GM12878 (cell line): Measurements from ENCODE around the gene DUXB. TPM values are rescaled to one million over a fixed set of nuclear protein-coding genes. Genes with fewer than 3 reads are reported as not detected.

Experiments
- ATAC-seq: fragments of 200-7000 bp; cut with Tn5 transposase; 3 replicates; pipeline ENCODE4 v1.9.1; 2020; ENCODE audit warnings: mild to moderate bottlenecking, moderate library complexity
- BruUV-seq: library from RNA; stranded (reverse); fragments of 400-500 nt; replicated peaks from 2 replicates; lab custom pipeline; 2021; lab: Mats Ljungman, UMichigan
- CTCF ChIA-PET: fragments of 300-600 bp; sonication (Branson Sonifier 250); formaldehyde crosslinking; extraction: SDS; loops from one replicate; lab custom pipeline; 2021; ENCODE audit warnings: inconsistent platforms; lab: Yijun Ruan, JAX
- POLR2A ChIA-PET: fragments of 350-600 bp; formaldehyde crosslinking; extraction: SDS; loops from one replicate; lab custom pipeline; 2021; ENCODE audit warnings: inconsistent platforms; lab: Charles Lee
- RAD21 ChIA-PET: fragments of 300-600 bp; sonication (Branson Sonifier 250); formaldehyde crosslinking; loops from one replicate; lab custom pipeline; 2023; ENCODE audit warnings: antibody characterized with exemption; ENCODE audit not compliant: unreplicated experiment; lab: Charles Lee
- SMC1A ChIA-PET: fragments of 300-600 bp; sonication (Branson Sonifier 250); formaldehyde crosslinking; loops from one replicate; lab custom pipeline; 2023; ENCODE audit not compliant: unreplicated experiment, uncharacterized antibody; lab: Charles Lee
- DNase-seq: peaks from one replicate; pipeline ENCODE4 v3.0.0-alpha.2; 2011; ENCODE audit warnings: low read depth, low spot score
- FAIRE-seq: peaks from 3 replicates; lab custom pipeline; 2011; peaks lifted over from hg19 to GRCh38; lab: Jason Lieb, UNC
- H2AFZ ChIP-seq: 2 replicates; pipeline ENCODE4 v1.6.0; 2011; ENCODE audit warnings: low read depth, low read length, control low read depth; ENCODE audit not compliant: control insufficient read depth
- H3K27ac ChIP-seq: 2 replicates; pipeline ENCODE4 v1.5.1; 2011; ENCODE audit warnings: control low read depth; ENCODE audit not compliant: control insufficient read depth, insufficient read depth
- H3K27me3 ChIP-seq, 2 experiments: replicated peaks in 1 of 2; 2 replicates each; pipeline versions ENCODE4 v1.6.0 to v1.6.1; 2011; ENCODE audit warnings: low read length in 1 of 2; ENCODE audit not compliant: control insufficient read depth in 2 of 2, insufficient read depth in 2 of 2
- H3K36me3 ChIP-seq, 2 experiments: 2 replicates each; pipeline ENCODE4 v1.5.1; 2011; ENCODE audit warnings: low read length in 1 of 2; ENCODE audit not compliant: control insufficient read depth in 2 of 2, insufficient read depth in 2 of 2
- H3K4me1 ChIP-seq: 2 replicates; pipeline ENCODE4 v1.6.1; 2011; ENCODE audit warnings: mild to moderate bottlenecking, low read length, moderate library complexity, mixed read lengths; ENCODE audit not compliant: control insufficient read depth, insufficient read depth
- H3K4me2 ChIP-seq: 2 replicates; pipeline ENCODE4 v1.6.0; 2011; ENCODE audit warnings: control low read depth; ENCODE audit not compliant: control insufficient read depth, insufficient read depth
- H3K4me3 ChIP-seq: fragments of 200-600 bp; sonication (generic); 2 replicates; pipeline ENCODE4 v1.5.1; 2016
- H3K79me2 ChIP-seq: 2 replicates; pipeline ENCODE4 v1.6.0; 2011; ENCODE audit warnings: low read length; ENCODE audit not compliant: control insufficient read depth, insufficient read depth
- H3K9ac ChIP-seq: 2 replicates; pipeline ENCODE4 v1.8.0; 2011; ENCODE audit warnings: low read length, control low read depth, mixed read lengths; ENCODE audit not compliant: control insufficient read depth, insufficient read depth
- H3K9me3 ChIP-seq: replicated peaks from 3 replicates; pipeline ENCODE4 v1.5.1; 2011; ENCODE audit warnings: mild to moderate bottlenecking, low read length; ENCODE audit not compliant: control insufficient read depth, insufficient read depth
- H4K20me1 ChIP-seq: 2 replicates; pipeline ENCODE4 v1.6.0; 2011; ENCODE audit not compliant: control insufficient read depth, insufficient read depth
- CTCF ChIP-seq, 3 experiments: IDR thresholded peaks in 2 of 3; conservative IDR thresholded peaks in 1 of 3; 2 replicates each; pipeline ENCODE4 v1.5.1; 2011; ENCODE audit warnings: low read depth in 3 of 3, low read length in 3 of 3, mild to moderate bottlenecking in 3 of 3, control low read depth in 2 of 3, moderate library complexity in 2 of 3, inconsistent platforms in 1 of 3, mixed read lengths in 1 of 3; ENCODE audit not compliant: control insufficient read depth in 2 of 3, insufficient read depth in 1 of 3; ENCODE audit errors: extremely low read depth in 1 of 3
- ELK1 ChIP-seq: IDR thresholded peaks from 2 replicates; pipeline ENCODE4 v1.6.1; 2012; ENCODE audit warnings: low read depth, low read length, improper control_type of control experiment
- RAD21 ChIP-seq: IDR thresholded peaks from 2 replicates; pipeline ENCODE4 v1.6.1; 2011; ENCODE audit warnings: mild to moderate bottlenecking, low read depth, low read length, moderate library complexity; ENCODE audit not compliant: insufficient read depth
- WGBS: methylation state at CpG from one replicate; pipeline ENCODE4 v1.1.6; 2016; ENCODE audit warnings: low lambda C conversion rate; ENCODE audit not compliant: insufficient replicate concordance, insufficient coverage; ENCODE audit errors: missing lambda C conversion rate; 5-methylcytosine and 5-hydroxymethylcytosine counted together
- in situ Hi-C: fragments of 300-500 bp; cut with MboI; formaldehyde crosslinking; loops from 9 replicates; pipeline ENCODE4 v1.14.3; 2018; ENCODE audit warnings: mixed read lengths
- intact Hi-C: fragments of 100-400 bp; cut with micrococcal nuclease; formaldehyde crosslinking; loops from one replicate; pipeline ENCODE4 v1.14.2; 2022; ENCODE audit not compliant: unreplicated experiment
- polyA plus RNA-seq, 11 experiments: library from polyadenylated mRNA; depleted of rRNA in 4 of 11; unstranded in 6 of 11; stranded (reverse) in 5 of 11; fragments of >200 nt; fragmentation: Nextera tagmentation in 4 of 11; fragmentation: Illumina TruSeq in 1 of 11; extraction: Ambion mirVana in 4 of 11; extraction: Trizol in 1 of 11; gene quantifications; 1 replicate in 1 of 11; 2 replicates in 10 of 11; pipeline versions ENCODE4 v1.2.1 to v1.2.3, GENCODE V29; 2011 to 2016; ENCODE audit warnings: inconsistent platforms in 2 of 11, missing spikeins in 2 of 11, low read depth in 1 of 11
- total RNA-seq, 4 experiments: library from RNA; depleted of rRNA in 3 of 4; stranded (reverse); fragments of >200 nt in 3 of 4; fragmentation: Illumina TruSeq in 1 of 4; extraction: Trizol in 1 of 4; gene quantifications; 2 replicates each; pipeline versions ENCODE4 v1.2.1 to v1.2.3, GENCODE V29; 2013 to 2021

The DUXB gene
- total and polyA plus RNA-seq, 10 of the 15 experiments (the other 5 are each of a cell fraction or from before 2014, with no cell fraction given) = 0.05 TPM; not detected in 9

GRCh38 chr16:75695708-75696107 lies 5.6 kb downstream of the DUXB start:
- H3K79me2 ChIP-seq = no peaks in the 10 kb centered on the region
- no peaks in the 10 kb centered on the region for H3K27me3 ChIP-seq
- BruUV-seq = no TSS peak
- POLR2A ChIA-PET = no interaction called here
- intact Hi-C loops (no loop called here), in situ Hi-C loops (no loop called here)
- H3K4me2 ChIP-seq = no peak overlapping the region
- no peaks in the 10 kb centered on the region for H3K36me3 ChIP-seq
- FAIRE-seq (no peak), DNase-seq (no peak), ATAC-seq (no peak)
- RAD21 ChIA-PET = interaction anchor here (1.1 kb wide), 1 partner anchor 40 kb away, joined by 3 read pairs; no protein-coding TSS in a partner anchor
- 46% methylated on average over 6 of the region's 6 CpGs for WGBS
- H3K9me3 ChIP-seq = no peaks in the 10 kb centered on the region
- H4K20me1 ChIP-seq = no peaks in the 10 kb centered on the region
- no peaks in the 10 kb centered on the region for H3K4me1 ChIP-seq
- no peak overlapping the region for H3K9ac ChIP-seq
- TF ChIP-seq CTCF (IDR thresholded peaks at IDR 0.05 in 2 of 3, conservative IDR thresholded peaks at IDR 0.05 in 1 of 3; ENCODE audit: control insufficient read depth in 2 of 3, extremely low read depth in 1 of 3, insufficient read depth in 1 of 3, low read depth in 3 of 3, low read length in 3 of 3) (0 out of 6 replicates have a peak, but pooled peaks of 1 of the 3 experiments have one; percentile 33), RAD21 (0 out of 2 replicates have a peak, but pooled peaks have one; percentile 6), ELK1 (no peak)
- no peak overlapping the region for H2AFZ ChIP-seq
- no peak overlapping the region for H3K4me3 ChIP-seq
- SMC1A ChIA-PET = interaction anchor here (0.5 to 1.0 kb wide), 3 partner anchors 38 to 314 kb away, joined by 3 to 4 read pairs (median 3); no protein-coding TSS in a partner anchor
- H3K27ac ChIP-seq = no peak overlapping the region
- CTCF ChIA-PET = interaction anchor here (1.1 to 1.4 kb wide), 2 partner anchors 48 to 68 kb away, joined by 3 to 8 read pairs; partner anchors contain the start of gene TERF2IP
